Measurements from ENCODE around the gene LILRB3.
A peak's percentile ranks its signal among the peaks of the same experiment; 100 is the strongest.

LILRB3 gene

DNA sequence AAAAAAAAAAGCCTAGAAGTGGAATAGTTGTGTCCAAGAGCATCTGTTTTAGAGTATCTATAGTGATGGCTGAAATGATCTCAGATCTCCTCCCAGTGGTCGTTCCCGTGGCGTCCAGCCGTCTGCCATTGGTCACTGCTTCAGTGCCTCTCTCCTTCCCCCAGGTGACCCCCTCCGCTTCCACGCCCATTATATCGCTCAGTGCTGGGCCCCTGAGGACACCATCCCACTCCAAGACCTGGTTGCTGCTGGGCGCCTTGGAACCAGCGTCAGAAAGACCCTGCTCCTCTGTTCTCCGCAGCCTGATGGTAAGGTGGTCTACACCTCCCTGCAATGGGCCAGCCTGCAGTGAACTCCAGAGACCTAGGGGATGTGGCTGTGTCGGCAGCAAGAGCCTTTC lies 29.8 kb downstream of the LILRB3 start:
- TF ChIP-seq CTCF (IDR thresholded peaks at IDR 0.05; ENCODE audit: insufficient read depth, low read depth, low read length, missing control alignments) = no peak
- H3K4me3 ChIP-seq (ENCODE audit: low read length) = no peak overlapping the region
- DNase-seq (ENCODE audit: low read depth) = no peak

- no peak for DNase-seq (ENCODE audit: low read depth)
- H3K4me3 ChIP-seq (ENCODE audit: low read length) = peak overlapping the region; percentile 76
- no peak for TF ChIP-seq CTCF (IDR thresholded peaks at IDR 0.05; ENCODE audit: insufficient read depth, low read depth, low read length, missing control alignments)
Observed at GRCh38 chr19:54191811-54192453, 30.9 kb downstream of the LILRB3 start.

DNA sequence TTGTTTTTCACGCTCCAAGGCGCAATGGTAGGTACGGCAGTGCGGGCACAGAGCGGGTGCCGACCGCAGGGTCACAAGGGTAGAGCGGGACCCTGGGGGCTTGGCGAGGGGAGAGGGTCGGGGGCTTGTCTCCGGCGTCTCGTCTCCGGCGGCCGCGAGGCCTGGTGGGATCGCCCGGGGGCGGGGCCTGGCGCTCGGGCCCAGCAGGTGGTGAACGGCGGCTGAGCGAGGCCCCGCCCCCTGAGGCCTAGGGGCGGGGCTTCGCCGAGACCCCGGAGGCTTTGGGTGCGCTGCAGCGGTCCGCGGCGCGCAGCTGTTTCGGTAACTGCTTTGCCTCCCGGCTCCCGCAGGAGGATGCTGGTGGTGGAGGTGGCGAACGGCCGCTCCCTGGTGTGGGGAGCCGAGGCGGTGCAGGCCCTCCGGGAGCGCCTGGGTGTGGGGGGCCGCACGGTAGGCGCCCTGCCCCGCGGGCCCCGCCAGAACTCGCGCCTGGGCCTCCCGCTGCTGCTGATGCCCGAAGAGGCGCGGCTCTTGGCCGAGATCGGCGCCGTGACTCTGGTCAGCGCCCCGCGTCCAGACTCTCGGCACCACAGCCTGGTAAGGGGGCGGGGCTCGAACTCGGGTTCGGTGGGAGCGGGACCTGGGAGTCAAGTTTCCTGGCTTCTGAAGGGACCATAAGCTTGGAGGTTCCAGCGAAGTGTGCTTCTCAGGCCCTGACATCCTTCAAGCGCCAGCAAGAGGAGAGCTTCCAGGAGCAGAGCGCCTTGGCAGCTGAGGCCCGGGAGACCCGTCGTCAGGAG lies 31.6 kb downstream of the LILRB3 start, which contains the start of gene TSEN34:
Gene TSEN34, plus strand, starts transcription at position 298 of the 800 bp plus-strand sequence. Its CDS starts 57 bp downstream, at position 355.
- peak; percentile 86 for DNase-seq (ENCODE audit: low read depth)
- peak within 1 kb of the TSS; percentile 76 for H3K4me3 ChIP-seq (ENCODE audit: low read length)
- no peak for TF ChIP-seq CTCF (IDR thresholded peaks at IDR 0.05; ENCODE audit: insufficient read depth, low read depth, low read length, missing control alignments)

- peak overlapping the region; percentile 76 for H3K4me3 ChIP-seq (ENCODE audit: low read length)
- no peak for TF ChIP-seq CTCF (IDR thresholded peaks at IDR 0.05; ENCODE audit: insufficient read depth, low read depth, low read length, missing control alignments)
- DNase-seq (ENCODE audit: low read depth) = peak; percentile 99
Observed at GRCh38 chr19:54190503-54191010, 32.2 kb downstream of the LILRB3 start.

DNA sequence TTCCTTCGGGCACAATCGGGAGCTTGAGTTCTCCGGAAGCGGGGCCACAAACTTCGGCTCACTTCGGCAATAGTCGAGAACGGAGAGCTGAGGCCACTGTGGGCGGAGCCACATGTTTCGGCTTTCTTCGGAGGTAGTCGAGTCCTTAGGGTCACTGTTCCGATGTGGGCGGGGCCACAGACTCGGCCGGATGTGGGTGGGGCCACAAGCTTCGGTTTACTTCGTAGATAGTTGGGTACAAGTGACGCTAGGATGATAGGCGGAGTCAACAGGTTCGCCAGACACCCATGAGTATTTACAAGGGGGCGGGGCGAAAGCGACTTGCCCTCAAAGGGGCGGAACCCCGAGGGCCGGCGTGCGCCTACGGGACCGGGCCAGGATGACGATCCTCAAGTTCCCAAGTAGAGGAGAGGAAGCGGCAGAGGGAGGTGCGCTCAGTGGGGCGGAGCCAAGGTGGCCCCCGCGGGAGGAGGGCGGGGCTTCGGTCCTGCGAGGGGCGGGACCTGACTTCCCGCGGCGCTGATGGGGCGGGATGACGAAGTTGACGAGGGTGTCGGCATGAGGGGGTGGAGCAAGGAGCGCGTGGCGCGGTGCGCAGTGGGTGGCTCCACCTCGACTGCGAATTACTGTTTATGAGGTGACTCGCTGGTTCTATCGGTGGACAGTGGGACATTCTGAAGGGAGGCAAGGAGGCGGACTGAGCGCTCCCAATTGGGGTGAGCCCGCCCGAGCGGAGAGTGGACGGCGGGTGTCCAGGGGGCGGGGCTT lies 32.9 kb downstream of the LILRB3 start:
- DNase-seq (ENCODE audit: low read depth) = peak; percentile 100
- no peak for TF ChIP-seq CTCF (IDR thresholded peaks at IDR 0.05; ENCODE audit: insufficient read depth, low read depth, low read length, missing control alignments)
- peak overlapping the region; percentile 76 for H3K4me3 ChIP-seq (ENCODE audit: low read length)

GRCh38 chr19:54189145-54189734 lies 33.6 kb downstream of the LILRB3 start, which contains the start of gene MBOAT7:
Gene MBOAT7 (minus strand): TSS chr19:54189580. CDS start chr19:54188508, 1,072 bp downstream.
- TF ChIP-seq CTCF (IDR thresholded peaks at IDR 0.05; ENCODE audit: insufficient read depth, low read depth, low read length, missing control alignments) = no peak
- H3K4me3 ChIP-seq (ENCODE audit: low read length) = peak within 1 kb of the TSS; percentile 76
- no peak for DNase-seq (ENCODE audit: low read depth)
